ENCODE data around the gene PSAPL1. TPM values are rescaled to one million over a fixed set of nuclear protein-coding genes. Genes with fewer than 3 reads are reported as not detected.

Gene PSAPL1
- total RNA-seq, 1 donor from 2014 or later, result not detected

DNA sequence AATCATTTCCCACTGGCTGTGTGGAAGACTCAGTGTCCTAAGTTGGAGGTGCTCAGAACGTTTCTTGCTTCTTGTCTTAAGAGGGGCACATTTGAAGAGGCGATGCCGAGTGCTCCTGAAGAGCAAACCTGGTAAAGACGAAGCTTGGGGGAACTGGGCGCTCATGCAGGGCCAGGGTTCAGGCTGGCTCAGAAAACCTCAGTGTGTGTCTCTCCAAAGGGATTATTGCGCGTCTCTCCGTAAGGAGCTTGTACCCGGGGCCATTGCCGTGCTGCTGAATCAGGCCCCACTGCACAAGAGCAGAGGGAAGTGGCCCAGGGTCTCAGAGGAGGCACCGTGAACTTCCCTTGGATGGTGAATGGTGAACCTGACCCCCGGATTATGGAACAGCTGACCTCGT is 44.4 kb downstream of the PSAPL1 start:
- Mint-ChIP-seq H3K4me3 (ENCODE audit: unreplicated experiment) (no peak overlapping the region), H3K9me3 (ENCODE audit: low read depth) (no peaks in the 10 kb centered on the region), H3K27ac (ENCODE audit: unreplicated experiment) (no peak overlapping the region), H3K4me1 (ENCODE audit: low read depth) (peaks cover 18% of the 10 kb centered on the region), H3K27me3 (ENCODE audit: low read depth) (peaks cover 30% of the 10 kb centered on the region), H3K36me3 (ENCODE audit: low read depth) (peaks cover 1% of the 10 kb centered on the region)
- TF ChIP-seq, protein P1, sequence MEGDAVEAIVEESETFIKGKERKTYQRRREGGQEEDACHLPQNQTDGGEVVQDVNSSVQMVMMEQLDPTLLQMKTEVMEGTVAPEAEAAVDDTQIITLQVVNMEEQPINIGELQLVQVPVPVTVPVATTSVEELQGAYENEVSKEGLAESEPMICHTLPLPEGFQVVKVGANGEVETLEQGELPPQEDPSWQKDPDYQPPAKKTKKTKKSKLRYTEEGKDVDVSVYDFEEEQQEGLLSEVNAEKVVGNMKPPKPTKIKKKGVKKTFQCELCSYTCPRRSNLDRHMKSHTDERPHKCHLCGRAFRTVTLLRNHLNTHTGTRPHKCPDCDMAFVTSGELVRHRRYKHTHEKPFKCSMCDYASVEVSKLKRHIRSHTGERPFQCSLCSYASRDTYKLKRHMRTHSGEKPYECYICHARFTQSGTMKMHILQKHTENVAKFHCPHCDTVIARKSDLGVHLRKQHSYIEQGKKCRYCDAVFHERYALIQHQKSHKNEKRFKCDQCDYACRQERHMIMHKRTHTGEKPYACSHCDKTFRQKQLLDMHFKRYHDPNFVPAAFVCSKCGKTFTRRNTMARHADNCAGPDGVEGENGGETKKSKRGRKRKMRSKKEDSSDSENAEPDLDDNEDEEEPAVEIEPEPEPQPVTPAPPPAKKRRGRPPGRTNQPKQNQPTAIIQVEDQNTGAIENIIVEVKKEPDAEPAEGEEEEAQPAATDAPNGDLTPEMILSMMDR (IDR thresholded peaks at IDR 0.05), result no peak
- DNase-seq (ENCODE audit: low spot score), result peak; percentile 26

DNA sequence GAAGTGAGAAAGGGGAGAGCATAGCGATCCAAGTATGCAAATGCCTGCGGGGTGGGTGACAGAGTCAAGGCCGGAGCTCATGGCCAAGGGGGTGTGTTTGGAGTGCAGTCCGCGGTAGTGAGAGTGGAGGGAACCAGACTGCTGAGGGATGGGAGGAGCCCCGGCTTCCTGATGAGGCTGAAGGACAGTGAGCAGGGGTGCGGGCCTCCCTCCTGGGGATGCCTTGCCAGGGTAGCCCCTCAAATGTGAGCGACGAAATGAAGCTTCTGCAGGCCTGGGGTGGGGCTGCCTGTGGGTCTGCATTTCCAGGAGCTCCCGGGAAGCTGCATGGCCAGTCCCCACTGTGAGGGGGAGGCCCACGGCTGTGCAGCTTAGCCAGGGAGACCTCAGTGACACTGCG is 45.0 kb downstream of the PSAPL1 start:
- H3K4me1 Mint-ChIP-seq (ENCODE audit: low read depth), result peaks cover 18% of the 10 kb centered on the region

DNA sequence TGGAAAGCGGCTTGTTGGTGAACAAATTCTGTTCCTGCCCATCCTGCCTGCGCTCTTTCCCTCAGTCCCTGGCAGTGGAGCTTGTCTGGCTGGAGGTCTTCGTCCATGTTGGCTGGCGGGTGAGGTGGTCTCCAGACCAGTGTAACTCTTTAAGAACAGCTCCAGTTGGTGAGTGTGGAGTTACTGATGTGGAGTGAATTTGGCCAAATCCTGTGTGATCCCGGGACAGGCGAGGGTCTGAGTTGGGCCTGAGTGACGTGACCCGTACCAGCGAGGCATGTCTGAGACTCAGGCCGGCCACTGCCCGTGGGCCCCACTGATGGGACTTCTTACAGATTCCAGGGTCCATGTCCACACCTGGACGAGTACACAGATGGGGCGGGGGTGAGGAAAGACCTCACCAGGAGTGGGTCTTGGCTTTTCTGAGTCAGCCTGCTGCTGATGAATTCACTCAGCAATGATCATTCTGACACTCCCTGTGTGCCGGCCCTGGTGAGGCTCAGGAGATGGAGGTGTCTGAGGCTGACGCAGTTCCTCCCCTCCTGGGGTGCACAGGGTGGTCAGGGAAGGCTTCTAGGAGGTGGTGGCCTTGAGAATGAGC is 45.5 kb downstream of the PSAPL1 start:
- DNase-seq (ENCODE audit: low spot score), result peak; percentile 81
- H3K27me3 Mint-ChIP-seq (ENCODE audit: low read depth), result peaks cover 28% of the 10 kb centered on the region
- peaks cover 18% of the 10 kb centered on the region for H3K4me1 Mint-ChIP-seq (ENCODE audit: low read depth)
- TF ChIP-seq, protein P1 (IDR thresholded peaks at IDR 0.05), result no peak
- H3K9me3 Mint-ChIP-seq (ENCODE audit: low read depth), result no peaks in the 10 kb centered on the region
- H3K4me3 Mint-ChIP-seq (ENCODE audit: unreplicated experiment), result no peak overlapping the region
- H3K27ac Mint-ChIP-seq (ENCODE audit: unreplicated experiment), result no peak overlapping the region
- peaks cover 1% of the 10 kb centered on the region for H3K36me3 Mint-ChIP-seq (ENCODE audit: low read depth)

More for the DNA sequence above, 45.0 kb downstream of the PSAPL1 start:
- peak; percentile 75 for DNase-seq (ENCODE audit: low spot score)
- TF ChIP-seq, protein P1 (IDR thresholded peaks at IDR 0.05), result no peak
- Mint-ChIP-seq H3K4me3 (ENCODE audit: unreplicated experiment) (no peak overlapping the region), H3K36me3 (ENCODE audit: low read depth) (peaks cover 1% of the 10 kb centered on the region), H3K27ac (ENCODE audit: unreplicated experiment) (no peak overlapping the region), H3K27me3 (ENCODE audit: low read depth) (peaks cover 30% of the 10 kb centered on the region), H3K9me3 (ENCODE audit: low read depth) (no peaks in the 10 kb centered on the region)

DNA sequence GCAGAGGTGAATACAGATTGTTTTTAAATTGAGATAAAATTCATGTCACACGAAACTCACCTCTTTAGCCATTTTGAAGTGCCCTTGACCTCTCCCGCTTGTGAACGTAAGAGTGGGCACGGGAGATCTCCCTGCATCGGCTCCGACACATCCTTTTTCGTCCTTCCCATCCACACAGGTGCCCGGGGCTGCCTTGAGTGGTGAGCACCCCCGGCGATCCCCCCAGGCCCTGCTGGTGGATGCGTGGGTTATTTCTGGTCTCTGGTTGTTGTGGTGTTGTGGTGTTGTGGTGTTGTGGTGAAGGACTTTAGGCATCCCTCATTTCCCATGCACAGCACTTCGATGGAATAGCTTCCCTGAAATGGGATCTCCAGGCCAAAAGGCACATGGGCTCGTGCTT is 46.1 kb downstream of the PSAPL1 start:
- Mint-ChIP-seq H3K27ac (ENCODE audit: unreplicated experiment) (no peak overlapping the region), H3K4me1 (ENCODE audit: low read depth) (peaks cover 13% of the 10 kb centered on the region), H3K27me3 (ENCODE audit: low read depth) (peaks cover 27% of the 10 kb centered on the region), H3K4me3 (ENCODE audit: unreplicated experiment) (no peak overlapping the region), H3K36me3 (ENCODE audit: low read depth) (peaks cover 1% of the 10 kb centered on the region), H3K9me3 (ENCODE audit: low read depth) (no peaks in the 10 kb centered on the region)
- TF ChIP-seq, protein P1 (IDR thresholded peaks at IDR 0.05), result no peak
- peak; percentile 43 for DNase-seq (ENCODE audit: low spot score)

DNA sequence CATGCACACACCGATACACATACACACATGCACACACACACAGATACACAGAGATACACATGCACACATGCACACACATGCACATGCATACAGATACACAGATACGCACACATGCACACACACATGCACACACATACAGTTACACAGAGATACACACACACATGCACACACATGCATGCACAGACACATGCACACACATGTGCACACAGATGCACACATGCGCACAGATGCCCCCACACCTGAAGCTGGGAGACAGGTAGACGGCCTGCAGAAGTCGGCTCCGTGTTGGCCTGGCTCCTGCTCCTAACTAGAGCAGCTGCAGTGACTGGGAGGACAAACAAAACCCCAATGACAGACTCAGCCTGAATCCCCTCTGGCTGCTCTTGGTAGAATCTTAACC is 46.8 kb downstream of the PSAPL1 start:
- Mint-ChIP-seq H3K9me3 (ENCODE audit: low read depth) (no peaks in the 10 kb centered on the region), H3K27ac (ENCODE audit: unreplicated experiment) (no peak overlapping the region), H3K4me1 (ENCODE audit: low read depth) (peaks cover 6% of the 10 kb centered on the region), H3K36me3 (ENCODE audit: low read depth) (peaks cover 1% of the 10 kb centered on the region), H3K4me3 (ENCODE audit: unreplicated experiment) (no peak overlapping the region), H3K27me3 (ENCODE audit: low read depth) (peaks cover 27% of the 10 kb centered on the region)
- DNase-seq (ENCODE audit: low spot score), result peak; percentile 51
- TF ChIP-seq, protein P1 (IDR thresholded peaks at IDR 0.05), result no peak
